Measurements from ENCODE around the gene CIP2A.

CIP2A gene

GRCh38 chr3:108509263-108509662 lies 80.0 kb downstream of the CIP2A start:
- no peak for DNase-seq (ENCODE audit: low read depth)
- TF ChIP-seq CTCF (conservative IDR thresholded peaks at IDR 0.05; ENCODE audit: low read depth, low read length), result no peak
- H3K4me3 ChIP-seq (ENCODE audit: low read depth, low read length), result no peak overlapping the region

GRCh38 chr3:108507902-108508301 lies 81.3 kb downstream of the CIP2A start:
- TF ChIP-seq CTCF (conservative IDR thresholded peaks at IDR 0.05; ENCODE audit: low read depth, low read length), result no peak
- no peak overlapping the region for H3K4me3 ChIP-seq (ENCODE audit: low read depth, low read length)
- DNase-seq (ENCODE audit: low read depth), result no peak

- peak; percentile 10 for DNase-seq (ENCODE audit: low read depth)
- peak; percentile 10 for TF ChIP-seq CTCF (conservative IDR thresholded peaks at IDR 0.05; ENCODE audit: low read depth, low read length)
- no peak overlapping the region for H3K4me3 ChIP-seq (ENCODE audit: low read depth, low read length)
These were observed 83.4 kb downstream of the CIP2A start for GRCh38 chr3:108505811-108506210.

- DNase-seq (ENCODE audit: low read depth), result no peak
- TF ChIP-seq CTCF (conservative IDR thresholded peaks at IDR 0.05; ENCODE audit: low read depth, low read length), result no peak
- no peak overlapping the region for H3K4me3 ChIP-seq (ENCODE audit: low read depth, low read length)
These were observed 85.5 kb downstream of the CIP2A start for GRCh38 chr3:108503722-108504121.

- no peak for TF ChIP-seq CTCF (conservative IDR thresholded peaks at IDR 0.05; ENCODE audit: low read depth, low read length)
- no peak overlapping the region for H3K4me3 ChIP-seq (ENCODE audit: low read depth, low read length)
- DNase-seq (ENCODE audit: low read depth), result no peak
These were observed 87.7 kb downstream of the CIP2A start for GRCh38 chr3:108501535-108501934.

GRCh38 chr3:108500728-108501127 lies 88.5 kb downstream of the CIP2A start:
- DNase-seq (ENCODE audit: low read depth), result peak; percentile 30
- TF ChIP-seq CTCF (conservative IDR thresholded peaks at IDR 0.05; ENCODE audit: low read depth, low read length), result peak; percentile 14
- no peak overlapping the region for H3K4me3 ChIP-seq (ENCODE audit: low read depth, low read length)

Measured in choroid plexus epithelial cell (primary cell).